HepG2 (cell line): ENCODE data around the gene MFAP4. TPM values are rescaled to one million over a fixed set of nuclear protein-coding genes. Genes with fewer than 3 reads are reported as not detected.
A peak's percentile ranks its signal among the peaks of the same experiment; 100 is the strongest.

Experiments
- ATAC-seq: fragments of 200-7000 bp; cut with Tn5 transposase; 3 replicates; pipeline ENCODE4 v1.9.1; 2020; ENCODE audit warnings: mild to moderate bottlenecking, moderate library complexity
- BruUV-seq: library from RNA; stranded (reverse); fragments of 400-500 nt; replicated peaks from 2 replicates; lab custom pipeline; 2021; lab: Mats Ljungman, UMichigan
- CTCF ChIA-PET: fragments of 300-600 bp; formaldehyde crosslinking; extraction: SDS; loops from one replicate; lab custom pipeline; 2021; ENCODE audit warnings: low total read pairs, inconsistent platforms, low intra/inter-chr PET ratio; lab: Yijun Ruan, JAX
- POLR2A ChIA-PET: fragments of 350-600 bp; sonication (Branson Sonifier 250); formaldehyde crosslinking; loops from one replicate; lab custom pipeline; 2020; ENCODE audit warnings: antibody characterized with exemption, inconsistent platforms; lab: Yijun Ruan, JAX
- DNase-seq: peaks from one replicate; pipeline ENCODE4 v3.0.0-alpha.2; 2015; ENCODE audit warnings: low spot score
- FAIRE-seq: peaks from 3 replicates; lab custom pipeline; 2011; peaks lifted over from hg19 to GRCh38; lab: Jason Lieb, UNC
- H2AFZ ChIP-seq: one replicate; pipeline ENCODE4 v1.6.1; 2011; ENCODE audit warnings: low read length, inconsistent platforms
- H3K27ac ChIP-seq: fragments of 300-600 bp; 3 replicates; pipeline ENCODE4 v1.8.0; 2011; ENCODE audit warnings: mixed run types, mild to moderate bottlenecking, mixed read lengths, low read length, inconsistent platforms; ENCODE audit not compliant: insufficient read depth; ENCODE audit errors: extremely low read length
- H3K27me3 ChIP-seq, 2 experiments: fragments of 200-600 bp in 1 of 2; 2 replicates in 1 of 2; 3 replicates in 1 of 2; pipeline versions ENCODE4 v1.6.0 to v1.8.0; 2011; ENCODE audit warnings: low read length in 2 of 2, mild to moderate bottlenecking in 2 of 2, moderate library complexity in 2 of 2, inconsistent platforms in 1 of 2; ENCODE audit not compliant: insufficient read depth in 2 of 2, control insufficient read depth in 1 of 2
- H3K36me3 ChIP-seq, 2 experiments: fragments of 200-600 bp in 1 of 2; replicated peaks in 1 of 2; 2 replicates in 1 of 2; 3 replicates in 1 of 2; pipeline versions ENCODE4 v1.5.1 to v1.8.0; 2011; ENCODE audit warnings: low read length in 2 of 2, inconsistent platforms in 1 of 2; ENCODE audit not compliant: insufficient read depth in 2 of 2, control insufficient read depth in 1 of 2
- H3K4me1 ChIP-seq: 2 replicates; pipeline ENCODE4 v1.5.1; 2012; ENCODE audit warnings: low read length, inconsistent platforms; ENCODE audit not compliant: insufficient read depth
- H3K4me2 ChIP-seq: 2 replicates; pipeline ENCODE4 v1.6.0; 2011; ENCODE audit warnings: low read depth, low read length, inconsistent platforms
- H3K4me3 ChIP-seq, 3 experiments: fragments of 200-600 bp in 1 of 3; sonication (generic), shearing (Covaris generic) in 1 of 3; replicated peaks in 1 of 3; 2 replicates each; pipeline ENCODE4 v1.5.1; 2011 to 2016; ENCODE audit warnings: low read length in 3 of 3, inconsistent platforms in 2 of 3, low read depth in 2 of 3, mild to moderate bottlenecking in 2 of 3, control low read depth in 1 of 3, mixed read lengths in 1 of 3; ENCODE audit not compliant: insufficient read depth in 1 of 3
- H3K79me2 ChIP-seq: one replicate; pipeline ENCODE4 v1.6.1; 2011; ENCODE audit warnings: low read length, inconsistent platforms; ENCODE audit not compliant: insufficient read depth
- H3K9ac ChIP-seq: 2 replicates; pipeline ENCODE4 v1.6.0; 2011; ENCODE audit warnings: mild to moderate bottlenecking, low read depth, low read length, inconsistent platforms; ENCODE audit not compliant: insufficient read depth
- H3K9me3 ChIP-seq: 2 replicates; pipeline ENCODE4 v1.5.1; 2012; ENCODE audit warnings: mild to moderate bottlenecking, low read length
- H4K20me1 ChIP-seq: 2 replicates; pipeline ENCODE4 v1.6.0; 2011; ENCODE audit warnings: inconsistent platforms, mild to moderate bottlenecking, low read length, moderate library complexity; ENCODE audit not compliant: insufficient read depth
- E2F2 ChIP-seq: sonication (generic); formaldehyde crosslinking; IDR thresholded peaks from 2 replicates; pipeline ENCODE4 v1.4.0; 2020; ENCODE audit warnings: missing genetic modification reagents, borderline replicate concordance
- FOXP1 ChIP-seq, 2 experiments: fragments of 450-650 bp in 1 of 2; IDR thresholded peaks; 2 replicates each; pipeline ENCODE4 v1.6.1; 2017 to 2018; ENCODE audit warnings: antibody characterized with exemption in 1 of 2
- HNRNPL ChIP-seq: fragments of 200-400 bp; formaldehyde crosslinking; IDR thresholded peaks from 2 replicates; pipeline ENCODE4 v1.6.1; 2017; ENCODE audit warnings: mild to moderate bottlenecking, low read depth, low read length
- HOMEZ ChIP-seq: IDR thresholded peaks from 2 replicates; pipeline ENCODE4 v1.6.1; 2016; ENCODE audit warnings: low read depth
- IKZF1 ChIP-seq: fragments of 450-650 bp; IDR thresholded peaks from 2 replicates; pipeline ENCODE4 v1.7.1; 2016
- KLF16 ChIP-seq, 2 experiments: sonication (generic) in 1 of 2; formaldehyde crosslinking in 1 of 2; IDR thresholded peaks; 2 replicates each; pipeline versions ENCODE4 v1.6.1 to v1.8.0; 2016 to 2023; ENCODE audit warnings: missing genetic modification reagents in 2 of 2, missing compliant biosample characterization in 1 of 2
- MEIS2 ChIP-seq: sonication (generic); formaldehyde crosslinking; IDR thresholded peaks from 2 replicates; pipeline ENCODE4 v1.9.0; 2021; ENCODE audit warnings: mild to moderate bottlenecking, missing genetic modification reagents
- NFE2L2 ChIP-seq: fragments of 150-350 bp; IDR thresholded peaks from 2 replicates; pipeline ENCODE4 v1.6.1; 2014; ENCODE audit warnings: low read length
- REXO4 ChIP-seq: sonication (generic); formaldehyde crosslinking; IDR thresholded peaks from 2 replicates; pipeline ENCODE4 v1.8.0; 2022; ENCODE audit warnings: missing genetic modification reagents, mild to moderate bottlenecking, borderline replicate concordance
- SATB2 ChIP-seq: sonication (generic); formaldehyde crosslinking; IDR thresholded peaks from 2 replicates; pipeline ENCODE4 v1.5.0; 2020; ENCODE audit warnings: missing genetic modification reagents
- THAP7 ChIP-seq: sonication (generic); formaldehyde crosslinking; IDR thresholded peaks from 2 replicates; pipeline ENCODE4 v1.8.1; 2023; ENCODE audit warnings: mild to moderate bottlenecking, missing genetic modification reagents
- TOE1 ChIP-seq: sonication (generic); formaldehyde crosslinking; IDR thresholded peaks from 2 replicates; pipeline ENCODE4 v1.4.0; 2020; ENCODE audit warnings: mild to moderate bottlenecking, missing genetic modification reagents
- ZBTB3 ChIP-seq: sonication (generic); formaldehyde crosslinking; IDR thresholded peaks from 2 replicates; pipeline ENCODE4 v1.4.0; 2020; ENCODE audit warnings: low read depth, mild to moderate bottlenecking, moderate library complexity, missing genetic modification reagents, borderline replicate concordance
- ZNF619 ChIP-seq: sonication (generic); formaldehyde crosslinking; IDR thresholded peaks from 2 replicates; pipeline ENCODE4 v1.4.0; 2020; ENCODE audit warnings: mild to moderate bottlenecking, missing genetic modification reagents
- WGBS: methylation state at CpG from one replicate; pipeline ENCODE4 v1.1.6; 2017; ENCODE audit warnings: low lambda C conversion rate; 5-methylcytosine and 5-hydroxymethylcytosine counted together
- in situ Hi-C: cut with HindIII; loops from 2 replicates; pipeline ENCODE4 v1.10.0; 2017; ENCODE audit warnings: low pct_unique_long_range_greater_than_20kb; ENCODE audit not compliant: extremely low pct_ligation_motif_present
- intact Hi-C: fragments of 100-400 bp; cut with micrococcal nuclease; formaldehyde crosslinking; loops from one replicate; pipeline ENCODE4 v1.10.0; 2022; ENCODE audit not compliant: unreplicated experiment
- polyA plus RNA-seq, 8 experiments: library from polyadenylated mRNA; depleted of rRNA in 3 of 8; stranded (reverse) in 7 of 8; unstranded in 1 of 8; fragments of >200 nt; fragmentation: Illumina TruSeq in 4 of 8; extraction: Trizol in 4 of 8; gene quantifications; 2 replicates each; pipeline versions ENCODE4 v1.2.1 to v1.2.3, GENCODE V29; 2011 to 2016; ENCODE audit warnings: low read depth in 4 of 8, missing spikeins in 1 of 8, mixed read lengths in 1 of 8; ENCODE audit not compliant: insufficient read depth in 1 of 8
- total RNA-seq, 5 experiments: library from RNA; depleted of rRNA; stranded (reverse); fragments of >200 nt; fragmentation: Illumina TruSeq; extraction: Trizol; gene quantifications; 2 replicates each; pipeline ENCODE4 v1.2.3, GENCODE V29; 2016; ENCODE audit warnings: low read depth in 1 of 5
- TF ChIP-seq, protein P1 (sequence below): IDR thresholded peaks from 2 replicates; pipeline ENCODE4 v1.6.1; 2016; ENCODE audit warnings: missing biosample characterization, missing genetic modification reagents, low read depth
- TF ChIP-seq, protein P2 (sequence below): IDR thresholded peaks from 2 replicates; pipeline ENCODE4 v1.6.1; 2016; ENCODE audit warnings: low read depth, control low read depth

The MFAP4 gene
- total and polyA plus RNA-seq, 2 of the 13 experiments (the other 11 are each of a cell fraction or from before 2014, with no cell fraction given) = 0.08 TPM; not detected in 1

GRCh38 chr17:19377602-19378415, 9.2 kb downstream of the MFAP4 start:
- peaks cover 7 to 26% of the 10 kb centered on the region in 2 experiments for H3K36me3 ChIP-seq
- FAIRE-seq (peak; percentile 95), DNase-seq (peak; percentile 98), ATAC-seq (peak; percentile 95)
- no peaks in the 10 kb centered on the region for H4K20me1 ChIP-seq
- peak overlapping the region; percentile 93 for H3K27ac ChIP-seq
- ChIA-PET CTCF (interaction anchor here (1.6 kb wide), 1 partner anchor 15 kb away, joined by 3 read pairs; the partner anchor contains the start of gene B9D1), POLR2A (interaction anchor here (0.9 to 3.1 kb wide), 18 partner anchors 9 to 274 kb away, joined by 3 to 51 read pairs (median 6); partner anchors contain the start of genes ALDH3A2, B9D1 and MFAP4)
- no peaks in the 10 kb centered on the region for H3K9me3 ChIP-seq
- H2AFZ ChIP-seq = peak overlapping the region; percentile 48
- H3K9ac ChIP-seq = peak overlapping the region; percentile 84
- H3K79me2 ChIP-seq = peaks cover 12% of the 10 kb centered on the region
- in situ Hi-C loops (no loop called here), intact Hi-C loops (loop anchor here (1.0 kb wide), 1 partner anchor 13 kb away; no protein-coding TSS in a partner anchor)
- WGBS = 1% methylated on average over 23 of the region's 67 CpGs
- H3K4me2 ChIP-seq = peak overlapping the region; percentile 90
- BruUV-seq = no TSS peak
- H3K4me3 ChIP-seq = peak overlapping the region; percentile 82 to 96 (median 87)
- peaks cover 33% of the 10 kb centered on the region for H3K4me1 ChIP-seq
- H3K27me3 ChIP-seq = peaks cover 0 to 2% of the 10 kb centered on the region in 2 experiments; a peak in 1 of 5 replicates
- TF ChIP-seq HNRNPL = no peak
- TF ChIP-seq E2F2 (CRISPR knock-in tag) = peak; percentile 90; the same call in 1 of the 2 replicates
- peak in 1 of 2 experiments; percentile 42; a peak in 1 of 4 replicates for TF ChIP-seq KLF16 (CRISPR knock-in tag; IDR thresholded peaks at IDR 0.05)
- TF ChIP-seq IKZF1 = no peak
- no peak for TF ChIP-seq REXO4 (CRISPR knock-in tag)
- TF ChIP-seq ZNF619 = peak; percentile 41; the same call in 1 of the 2 replicates
- TF ChIP-seq MEIS2 = no peak; the same call in 1 of the 2 replicates
- no peak for TF ChIP-seq FOXP1 (IDR thresholded peaks at IDR 0.05)
- TF ChIP-seq FOXP1 (CRISPR knock-in tag; IDR thresholded peaks at IDR 0.05) = peak; percentile 11; the same call in 1 of the 2 replicates
- TF ChIP-seq TOE1 (CRISPR knock-in tag) = no peak
- no peak for TF ChIP-seq SATB2 (CRISPR knock-in tag)
- TF ChIP-seq, protein P1, sequence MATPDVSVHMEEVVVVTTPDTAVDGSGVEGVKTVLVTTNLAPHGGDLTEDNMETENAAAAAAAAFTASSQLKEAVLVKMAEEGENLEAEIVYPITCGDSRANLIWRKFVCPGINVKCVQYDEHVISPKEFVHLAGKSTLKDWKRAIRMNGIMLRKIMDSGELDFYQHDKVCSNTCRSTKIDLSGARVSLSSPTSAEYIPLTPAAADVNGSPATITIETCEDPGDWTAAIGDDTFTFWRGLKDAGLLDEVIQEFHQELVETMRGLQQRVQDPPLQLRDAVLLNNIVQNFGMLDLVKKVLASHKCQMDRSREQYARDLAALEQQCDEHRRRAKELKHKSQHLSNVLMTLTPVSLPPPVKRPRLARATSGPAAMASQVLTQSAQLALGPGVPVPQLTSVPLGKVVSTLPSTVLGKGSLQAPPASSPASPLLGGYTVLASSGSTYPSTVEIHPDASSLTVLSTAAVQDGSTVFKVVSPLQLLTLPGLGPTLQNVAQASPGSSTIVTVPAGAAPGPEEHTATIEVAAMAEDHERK (CRISPR knock-in tag) = peak; percentile 73; the same call in 1 of the 2 replicates
- TF ChIP-seq NFE2L2 = no peak
- TF ChIP-seq, protein P2, sequence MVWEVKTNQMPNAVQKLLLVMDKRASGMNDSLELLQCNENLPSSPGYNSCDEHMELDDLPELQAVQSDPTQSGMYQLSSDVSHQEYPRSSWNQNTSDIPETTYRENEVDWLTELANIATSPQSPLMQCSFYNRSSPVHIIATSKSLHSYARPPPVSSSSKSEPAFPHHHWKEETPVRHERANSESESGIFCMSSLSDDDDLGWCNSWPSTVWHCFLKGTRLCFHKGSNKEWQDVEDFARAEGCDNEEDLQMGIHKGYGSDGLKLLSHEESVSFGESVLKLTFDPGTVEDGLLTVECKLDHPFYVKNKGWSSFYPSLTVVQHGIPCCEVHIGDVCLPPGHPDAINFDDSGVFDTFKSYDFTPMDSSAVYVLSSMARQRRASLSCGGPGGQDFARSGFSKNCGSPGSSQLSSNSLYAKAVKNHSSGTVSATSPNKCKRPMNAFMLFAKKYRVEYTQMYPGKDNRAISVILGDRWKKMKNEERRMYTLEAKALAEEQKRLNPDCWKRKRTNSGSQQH = no peak
- no peak for TF ChIP-seq HOMEZ
- TF ChIP-seq THAP7 (CRISPR knock-in tag) = peak; percentile 99
- 0 out of 2 replicates have a peak, but pooled peaks have one; percentile 50 for TF ChIP-seq ZBTB3
